ENCODE results near the gene HERC4. TPM values are rescaled to one million over a fixed set of nuclear protein-coding genes. Genes with fewer than 3 reads are reported as not detected.

The HERC4 gene
- total RNA-seq, 1 donor from 2014 or later = 74.2 TPM

- Histone ChIP-seq H3K4me3 (no peak overlapping the region), H3K27me3 (no peaks in the 10 kb centered on the region), H2AFZ (replicated peaks) (no peak overlapping the region), H3K9me3 (ENCODE audit: low read depth) (no peaks in the 10 kb centered on the region), H4K20me1 (ENCODE audit: low read depth) (no peaks in the 10 kb centered on the region), H3K79me2 (ENCODE audit: low read depth) (no peaks in the 10 kb centered on the region), H3K27ac (no peak overlapping the region), H3K4me2 (no peak overlapping the region), H3K36me3 (no peaks in the 10 kb centered on the region), H3K9ac (no peak overlapping the region), H3F3A (ENCODE audit: low read depth) (no peaks in the 10 kb centered on the region), H3K4me1 (no peaks in the 10 kb centered on the region)
- Mint-ChIP-seq H3K27me3 (ENCODE audit: insufficient read depth, low read depth) (no peaks in the 10 kb centered on the region), H3K9me3 (peaks cover 5% of the 10 kb centered on the region), H3K36me3 (peaks cover 33% of the 10 kb centered on the region), H3K27ac (no peak overlapping the region), H3K4me3 (no peak overlapping the region), H3K4me1 (no peaks in the 10 kb centered on the region)
- TF ChIP-seq CTCF (IDR thresholded peaks at IDR 0.05) (no peak), EZH2phosphoT487 (IDR thresholded peaks at IDR 0.05) (no peak), EZH2 (IDR thresholded peaks at IDR 0.05) (no peak)
- no peak for DNase-seq (ENCODE audit: low spot score)
These were observed 64.6 kb downstream of the HERC4 start for GRCh38 chr10:68010426-68010940.

GRCh38 chr10:68007356-68007755 is 67.7 kb downstream of the HERC4 start:
- Mint-ChIP-seq H3K9me3 (peaks cover 5% of the 10 kb centered on the region), H3K4me1 (no peaks in the 10 kb centered on the region), H3K36me3 (peaks cover 38% of the 10 kb centered on the region), H3K4me3 (no peak overlapping the region), H3K27me3 (ENCODE audit: insufficient read depth, low read depth) (no peaks in the 10 kb centered on the region), H3K27ac (no peak overlapping the region)
- no peak for DNase-seq (ENCODE audit: low spot score)
- H3K27me3 ChIP-seq = no peaks in the 10 kb centered on the region
- H4K20me1 ChIP-seq (ENCODE audit: low read depth) = no peaks in the 10 kb centered on the region
- TF ChIP-seq EZH2phosphoT487 (IDR thresholded peaks at IDR 0.05) (no peak), EZH2 (IDR thresholded peaks at IDR 0.05) (no peak), CTCF (IDR thresholded peaks at IDR 0.05) (no peak)
- no peaks in the 10 kb centered on the region for H3K9me3 ChIP-seq (ENCODE audit: low read depth)
- no peaks in the 10 kb centered on the region for H3K79me2 ChIP-seq (ENCODE audit: low read depth)
- no peak overlapping the region for H2AFZ ChIP-seq (replicated peaks)
- H3K36me3 ChIP-seq = no peaks in the 10 kb centered on the region
- H3K4me1 ChIP-seq = no peaks in the 10 kb centered on the region
- no peak overlapping the region for H3K4me2 ChIP-seq
- H3K4me3 ChIP-seq = no peak overlapping the region
- no peak overlapping the region for H3K27ac ChIP-seq
- no peak overlapping the region for H3K9ac ChIP-seq
- no peaks in the 10 kb centered on the region for H3F3A ChIP-seq (ENCODE audit: low read depth)

GRCh38 chr10:68001539-68001938 is 73.5 kb downstream of the HERC4 start:
- no peak overlapping the region for H3K9ac ChIP-seq
- no peaks in the 10 kb centered on the region for H4K20me1 ChIP-seq (ENCODE audit: low read depth)
- no peaks in the 10 kb centered on the region for H3K79me2 ChIP-seq (ENCODE audit: low read depth)
- TF ChIP-seq EZH2phosphoT487 (IDR thresholded peaks at IDR 0.05) = no peak
- no peak overlapping the region for H3K27ac ChIP-seq
- no peaks in the 10 kb centered on the region for H3K4me1 ChIP-seq
- Mint-ChIP-seq H3K9me3 (no peaks in the 10 kb centered on the region), H3K27me3 (ENCODE audit: insufficient read depth, low read depth) (no peaks in the 10 kb centered on the region), H3K4me3 (no peak overlapping the region), H3K4me1 (no peaks in the 10 kb centered on the region), H3K27ac (no peak overlapping the region), H3K36me3 (peaks cover 24% of the 10 kb centered on the region)
- H3K9me3 ChIP-seq (ENCODE audit: low read depth) = no peaks in the 10 kb centered on the region
- H3K4me3 ChIP-seq = no peak overlapping the region
- no peak for DNase-seq (ENCODE audit: low spot score)
- H3K4me2 ChIP-seq = no peak overlapping the region
- no peaks in the 10 kb centered on the region for H3K27me3 ChIP-seq
- no peaks in the 10 kb centered on the region for H3K36me3 ChIP-seq
- no peaks in the 10 kb centered on the region for H3F3A ChIP-seq (ENCODE audit: low read depth)
- H2AFZ ChIP-seq (replicated peaks) = no peak overlapping the region

DNA sequence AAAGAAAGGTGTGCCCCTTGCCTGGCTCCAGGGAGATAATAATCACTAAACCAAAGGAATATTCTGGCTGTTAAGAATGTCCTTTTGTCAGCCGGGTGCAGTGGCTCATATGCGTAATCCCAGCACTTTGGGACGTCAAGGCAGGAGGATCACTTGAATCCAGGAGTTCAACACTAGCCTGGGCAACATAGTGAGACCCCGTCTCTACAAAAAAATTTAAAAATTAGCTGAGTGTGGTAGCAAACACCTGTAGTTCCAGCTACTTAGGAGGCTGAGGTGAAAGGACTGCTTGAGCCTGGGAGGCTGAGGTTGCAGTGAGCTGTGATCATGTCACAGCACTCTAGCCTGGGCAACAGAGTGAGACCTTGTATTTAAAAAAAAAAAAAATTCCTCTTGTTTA is 74.1 kb downstream of the HERC4 start:
- TF ChIP-seq EZH2 (IDR thresholded peaks at IDR 0.05) (no peak), EZH2phosphoT487 (IDR thresholded peaks at IDR 0.05) (no peak), CTCF (IDR thresholded peaks at IDR 0.05) (no peak)
- no peaks in the 10 kb centered on the region for H3K79me2 ChIP-seq (ENCODE audit: low read depth)
- no peaks in the 10 kb centered on the region for H3K4me1 Mint-ChIP-seq

More for the DNA sequence above, 74.1 kb downstream of the HERC4 start:
- no peak overlapping the region for H3K4me3 Mint-ChIP-seq
- H2AFZ ChIP-seq (replicated peaks) = no peak overlapping the region
- H3K27ac Mint-ChIP-seq = no peak overlapping the region
- no peak overlapping the region for H3K4me3 ChIP-seq
- H3K27ac ChIP-seq = no peak overlapping the region
- no peak overlapping the region for H3K9ac ChIP-seq
- no peaks in the 10 kb centered on the region for H3K4me1 ChIP-seq
- no peaks in the 10 kb centered on the region for H3F3A ChIP-seq (ENCODE audit: low read depth)
- H3K36me3 Mint-ChIP-seq = peaks cover 25% of the 10 kb centered on the region
- no peaks in the 10 kb centered on the region for H4K20me1 ChIP-seq (ENCODE audit: low read depth)
- no peaks in the 10 kb centered on the region for H3K27me3 ChIP-seq
- no peaks in the 10 kb centered on the region for H3K9me3 Mint-ChIP-seq
- no peaks in the 10 kb centered on the region for H3K36me3 ChIP-seq
- H3K27me3 Mint-ChIP-seq (ENCODE audit: insufficient read depth, low read depth) = no peaks in the 10 kb centered on the region
- H3K9me3 ChIP-seq (ENCODE audit: low read depth) = no peaks in the 10 kb centered on the region
- H3K4me2 ChIP-seq = no peak overlapping the region
- no peak for DNase-seq (ENCODE audit: low spot score)

All from neural progenitor cell (in vitro differentiated cells).